A172 (cell line): ENCODE results near the gene CPNE8. TPM values are rescaled to one million over a fixed set of nuclear protein-coding genes. Genes with fewer than 3 reads are reported as not detected.

Experiments
- DNase-seq: peaks from one replicate; pipeline ENCODE4 v3.0.0-alpha.2; 2015; ENCODE audit warnings: low spot score
- total RNA-seq: library from RNA; depleted of rRNA; stranded (reverse); fragments of >200 nt; shearing (Covaris generic); gene quantifications from 2 replicates; pipeline ENCODE4 v1.2.3, GENCODE V29; 2014

CPNE8 gene
- total RNA-seq, 1 experiment from 2014 or later, result 0.09 TPM

DNA sequence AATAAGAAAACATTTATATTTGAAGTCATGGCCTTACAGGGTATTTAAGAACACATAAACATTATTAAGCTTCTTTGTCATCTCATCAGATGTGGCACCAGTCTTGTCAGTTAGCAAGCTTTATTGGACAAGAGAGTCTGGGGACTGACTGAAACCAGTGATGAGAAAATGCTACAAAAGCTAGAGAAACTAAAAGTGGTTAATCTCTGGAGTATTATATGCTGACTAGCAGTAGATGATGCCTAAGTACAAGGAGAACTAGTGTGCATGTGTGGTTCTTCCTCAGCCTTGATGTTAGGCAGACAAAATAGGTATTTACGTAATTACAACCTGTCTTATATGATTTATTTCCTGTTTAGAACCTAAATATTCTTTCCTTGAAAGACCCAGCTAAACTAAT lies 176.5 kb downstream of the CPNE8 start:
- DNase-seq, result no peak

DNA sequence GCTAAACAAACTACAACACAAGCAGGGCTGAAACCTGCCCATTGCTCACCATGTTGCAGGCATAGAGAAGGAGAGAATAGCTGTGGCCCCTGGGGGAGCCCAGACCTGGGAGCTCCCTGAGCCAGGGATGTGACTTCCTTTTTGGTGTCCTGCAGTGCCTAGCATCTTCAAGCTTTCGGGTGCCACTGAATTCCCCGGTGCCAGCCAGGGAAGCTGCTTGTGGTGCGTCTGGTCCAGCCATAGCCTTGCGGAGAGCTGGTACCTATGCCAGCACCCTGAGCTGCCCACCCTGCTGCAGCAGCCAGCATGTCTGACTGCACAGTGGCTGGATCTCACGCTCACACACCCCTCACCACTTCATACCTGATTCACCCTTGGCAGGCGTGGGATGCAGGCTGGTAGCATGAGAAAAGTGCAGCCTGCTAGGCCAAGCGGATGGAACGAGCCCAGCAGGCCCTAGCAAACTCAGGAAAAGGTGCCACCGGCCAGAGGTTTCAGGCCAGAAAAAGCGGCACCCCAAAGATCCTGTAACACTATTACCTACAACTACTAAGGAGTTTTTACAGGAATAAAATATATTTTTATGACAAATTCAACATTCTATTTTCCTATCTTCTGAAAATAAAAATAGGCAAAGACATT lies 183.7 kb downstream of the CPNE8 start:
- DNase-seq, result no peak

DNA sequence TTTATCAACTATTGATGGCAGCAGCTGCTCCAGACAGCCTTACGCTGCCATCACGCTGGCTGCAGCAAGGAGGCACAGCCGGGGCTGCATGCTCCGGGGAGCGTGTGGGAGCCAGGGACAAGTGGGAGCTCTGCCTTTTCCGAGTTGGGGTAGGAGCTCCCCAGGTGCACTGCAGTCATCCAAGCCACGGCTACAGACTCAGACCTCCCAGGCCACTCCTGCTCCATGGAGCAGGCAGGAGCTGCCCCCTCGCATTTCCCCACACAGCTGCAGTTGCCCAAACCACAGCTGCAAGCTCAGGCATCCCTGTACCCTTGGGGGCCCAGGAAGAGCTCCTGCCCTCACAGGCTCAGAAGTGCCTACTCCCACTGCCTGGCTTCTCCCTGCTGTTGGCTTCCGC lies 184.7 kb downstream of the CPNE8 start:
- DNase-seq, result no peak

DNA sequence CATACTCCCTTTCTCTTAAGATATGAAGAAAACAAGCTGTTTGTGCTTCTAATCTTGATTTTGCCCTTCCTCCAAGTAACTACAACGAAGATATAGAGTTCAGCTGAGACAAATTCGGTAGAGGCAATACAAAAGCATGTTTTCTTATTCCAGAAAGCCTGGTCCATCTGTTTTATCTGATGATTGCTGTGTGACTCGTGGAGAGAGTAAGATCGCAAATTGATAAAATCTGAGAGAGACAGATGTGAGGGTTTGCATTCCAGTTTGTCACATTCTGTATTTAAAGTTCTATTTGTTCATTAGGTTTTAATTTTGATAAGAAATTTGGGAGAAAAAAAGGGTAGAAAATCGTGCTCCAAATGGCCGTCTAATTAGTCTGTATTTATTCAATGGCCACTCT lies 192.1 kb downstream of the CPNE8 start:
- DNase-seq, result no peak

DNA sequence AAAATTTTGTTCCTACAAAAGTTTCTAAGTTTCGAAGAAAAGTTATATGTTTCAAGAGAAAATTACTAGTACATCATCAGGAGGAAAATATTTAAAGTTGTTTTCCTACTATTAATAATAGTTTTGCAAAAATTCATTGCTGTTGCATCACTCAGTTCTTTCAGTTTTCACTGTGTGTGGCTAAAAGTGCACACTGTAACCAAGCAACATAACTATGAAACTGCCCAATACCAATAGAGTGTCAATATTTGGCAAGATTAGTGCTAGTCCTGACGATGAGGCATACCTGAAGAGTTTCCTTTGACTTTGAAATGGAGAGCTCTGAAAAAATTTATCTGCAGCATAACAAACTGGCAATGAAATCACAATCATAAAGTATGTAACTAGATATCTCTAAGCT lies 194.3 kb downstream of the CPNE8 start:
- no peak for DNase-seq

DNA sequence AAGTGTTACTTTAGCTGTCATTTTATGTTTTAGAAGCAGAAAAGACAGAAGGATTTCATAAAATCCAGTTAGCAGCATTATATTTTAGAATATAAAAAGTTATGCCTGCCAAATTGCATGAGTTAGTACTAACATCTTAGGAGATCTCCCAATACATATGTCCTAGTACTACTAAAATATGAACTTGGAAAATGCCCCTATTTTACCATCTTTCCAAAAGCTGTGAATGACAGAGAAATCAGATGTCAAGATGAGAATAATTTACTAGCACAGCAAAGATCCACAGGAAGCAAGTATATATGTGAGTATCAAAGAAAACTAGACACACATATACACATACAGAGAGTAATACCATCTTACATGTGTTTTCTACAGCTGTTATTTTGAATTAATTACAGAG lies 196.9 kb downstream of the CPNE8 start:
- DNase-seq, result no peak

DNA sequence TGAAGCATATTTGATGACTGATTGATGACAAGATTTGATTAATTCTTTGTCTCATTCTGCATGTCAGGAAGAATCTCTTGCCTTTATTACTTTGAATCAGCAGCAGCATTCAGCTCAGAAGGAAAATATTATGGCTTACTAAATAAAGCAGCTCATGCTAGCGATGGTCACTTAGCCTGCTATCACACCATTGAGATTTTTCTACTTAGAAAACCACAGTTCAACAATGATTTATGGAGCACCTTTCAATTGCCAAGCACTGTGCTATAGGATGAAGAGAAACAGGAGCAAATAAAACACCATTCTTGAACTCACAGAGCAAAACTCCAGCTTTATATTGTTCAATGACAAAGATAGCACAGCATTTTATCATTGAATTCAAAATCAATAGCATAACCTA lies 197.7 kb downstream of the CPNE8 start:
- no peak for DNase-seq

DNA sequence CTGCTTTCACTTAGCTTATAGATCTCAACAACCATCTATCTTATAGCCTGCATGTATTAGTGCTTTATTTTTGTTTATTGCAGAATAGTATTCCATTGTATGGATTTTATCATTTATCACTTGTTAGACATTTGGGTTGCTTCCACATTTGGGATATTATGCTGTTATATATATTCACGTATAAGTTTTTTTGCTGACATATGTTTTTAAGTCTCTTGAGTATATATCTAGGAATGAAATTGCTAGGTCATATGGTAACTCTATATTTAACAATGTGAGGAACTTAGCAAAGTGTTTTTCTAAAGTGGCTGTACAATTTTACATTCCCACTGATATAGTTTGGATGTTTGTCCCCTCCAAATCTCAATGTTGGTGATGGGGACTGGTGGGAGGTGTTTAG lies 208.1 kb downstream of the CPNE8 start:
- no peak for DNase-seq

DNA sequence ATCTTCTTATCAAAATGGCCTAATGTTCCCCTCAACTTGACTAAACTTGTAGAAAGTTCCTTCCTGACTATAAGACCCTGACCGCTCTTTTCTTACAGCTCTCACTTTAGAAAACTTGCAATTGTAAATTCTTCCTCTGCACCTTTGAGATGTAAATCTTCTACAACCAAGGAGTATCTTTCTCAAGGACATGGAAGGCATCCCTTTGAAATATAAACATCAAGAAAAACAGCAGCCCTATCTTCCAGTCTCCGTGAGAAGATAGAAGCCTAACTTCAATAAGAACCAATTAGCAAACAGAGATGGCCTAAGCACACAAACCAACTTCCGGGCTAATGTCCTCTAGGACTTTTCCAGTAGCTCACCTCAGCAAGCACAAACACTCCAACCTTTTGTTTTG lies 210.3 kb downstream of the CPNE8 start:
- no peak for DNase-seq

DNA sequence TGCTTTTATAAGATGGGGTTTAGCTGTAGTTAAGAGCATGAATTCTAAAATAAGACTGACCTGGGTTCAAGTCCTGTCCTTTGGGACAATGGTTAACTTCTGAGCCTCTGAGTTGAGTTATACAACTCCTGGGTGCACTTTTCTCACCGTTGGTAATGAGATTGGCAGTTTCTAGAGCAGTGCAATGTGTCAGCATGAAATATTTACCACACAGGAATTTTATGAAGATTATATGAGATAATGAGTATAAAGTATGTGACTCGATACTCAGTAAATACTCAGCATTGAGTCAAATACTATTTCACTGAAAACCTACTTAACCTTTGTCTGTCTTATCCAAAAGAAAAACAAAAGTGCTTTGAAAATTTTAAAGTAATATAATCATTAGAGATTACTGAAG lies 214.2 kb downstream of the CPNE8 start:
- no peak for DNase-seq

DNA sequence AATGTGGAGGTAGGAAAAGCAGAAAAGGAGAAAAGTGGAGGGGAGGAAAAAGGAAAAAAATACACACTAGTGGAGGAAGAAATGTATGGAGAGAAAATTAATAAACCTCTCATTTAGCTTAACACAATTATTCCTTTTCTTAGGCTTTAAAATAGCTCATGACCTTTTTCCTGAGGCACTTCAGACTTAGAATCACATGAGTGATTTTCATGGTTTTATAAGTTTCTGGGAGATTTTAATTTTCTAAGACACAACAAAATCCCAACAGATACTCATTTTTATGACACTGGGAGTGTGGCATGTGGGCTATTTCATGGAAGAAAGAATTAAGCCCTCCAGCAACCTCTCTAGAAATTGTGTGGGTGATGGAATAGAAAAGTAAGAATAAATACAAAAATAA lies 214.7 kb downstream of the CPNE8 start:
- no peak for DNase-seq

DNA sequence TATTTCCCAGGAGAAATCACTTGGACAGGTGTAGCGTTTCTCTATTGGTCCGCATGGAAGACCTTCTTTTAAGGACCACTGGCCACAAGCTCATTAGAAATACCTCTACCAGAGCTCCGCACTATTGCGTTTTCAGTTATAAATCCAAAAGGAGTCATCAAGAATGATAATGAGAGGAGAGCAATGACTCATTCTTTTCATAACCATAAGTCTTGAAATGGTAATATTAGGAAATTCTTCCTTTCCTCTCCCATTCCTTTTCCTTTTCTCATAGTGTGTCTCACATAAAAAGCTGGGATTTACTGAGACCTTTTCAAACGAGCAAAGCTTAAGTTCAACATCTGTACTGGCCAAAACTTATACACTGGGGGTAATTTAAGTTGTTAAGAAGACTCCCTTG lies 215.7 kb downstream of the CPNE8 start:
- DNase-seq, result no peak

DNA sequence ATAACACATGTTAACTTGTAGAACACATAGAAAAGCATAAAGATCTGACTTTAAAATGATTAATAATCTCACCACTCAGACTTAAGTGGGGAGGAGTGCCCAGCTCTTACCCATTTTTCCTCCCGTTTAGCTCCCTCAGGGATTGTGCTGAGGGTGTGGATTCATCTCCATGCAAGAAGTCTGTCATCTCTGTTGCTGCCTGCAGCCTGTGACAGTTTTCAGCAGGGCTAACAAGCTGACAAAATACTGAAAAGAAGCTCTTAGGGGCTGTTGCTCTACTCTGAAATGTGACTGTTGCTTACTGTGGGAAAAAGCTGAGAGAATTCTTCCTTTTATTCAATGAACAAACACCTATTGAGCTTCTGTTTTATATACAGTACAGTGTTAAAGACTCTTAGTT lies 216.2 kb downstream of the CPNE8 start:
- no peak for DNase-seq

DNA sequence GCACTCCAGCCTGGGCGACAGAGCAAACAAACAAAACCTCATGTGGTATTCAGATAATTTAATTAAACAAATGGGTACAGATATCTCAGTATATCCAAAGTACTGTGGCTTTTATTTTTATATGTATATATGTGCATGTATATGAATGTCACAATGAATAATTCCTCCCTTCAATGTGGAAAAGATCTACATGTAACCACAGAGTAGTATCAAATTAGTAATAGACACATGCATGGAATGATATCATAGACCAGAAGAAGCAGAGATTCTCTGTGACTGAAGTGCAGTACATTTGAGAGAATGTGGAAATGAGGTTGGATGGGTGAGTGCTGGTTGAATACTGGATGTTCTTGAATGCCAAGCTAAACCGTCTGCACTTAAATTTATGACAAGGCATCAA lies 222.9 kb downstream of the CPNE8 start:
- DNase-seq, result no peak

DNA sequence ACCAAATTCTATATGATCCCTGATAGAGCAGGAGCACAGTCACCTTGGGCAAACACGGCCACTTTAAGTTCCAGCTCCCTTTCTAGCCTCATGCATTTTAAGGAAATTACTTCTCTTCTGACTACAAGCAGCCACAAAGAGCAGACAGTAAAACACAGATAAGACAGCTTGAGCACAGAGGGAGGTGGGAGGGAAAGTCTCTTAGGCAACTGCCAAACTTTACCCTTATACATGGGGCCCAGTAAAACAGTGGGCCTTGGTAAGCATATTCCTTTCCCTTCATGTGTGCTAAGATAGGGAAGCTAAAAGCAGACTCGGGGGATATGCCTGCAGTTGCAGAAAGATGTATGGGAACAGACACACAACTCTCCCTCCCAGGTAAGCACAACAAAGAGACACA lies 235.9 kb downstream of the CPNE8 start:
- DNase-seq, result no peak

DNA sequence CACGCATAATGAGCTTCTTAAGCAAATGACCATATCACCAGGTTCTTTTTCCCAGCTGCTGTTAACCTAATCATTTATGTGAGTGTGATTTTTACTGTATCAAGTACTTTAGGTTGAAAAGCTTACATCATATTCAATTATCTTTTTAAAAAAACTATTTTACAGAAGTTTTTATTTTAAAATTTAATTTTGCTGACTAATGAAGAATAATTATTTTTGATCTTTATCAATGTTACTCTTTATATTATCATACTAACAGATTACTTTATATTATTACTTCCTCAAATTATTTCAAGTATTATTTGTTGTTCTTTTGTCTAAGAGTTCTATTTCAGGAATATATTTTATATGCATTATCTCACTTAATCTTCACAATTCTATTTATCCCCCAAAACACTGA lies 236.3 kb downstream of the CPNE8 start:
- no peak for DNase-seq

DNA sequence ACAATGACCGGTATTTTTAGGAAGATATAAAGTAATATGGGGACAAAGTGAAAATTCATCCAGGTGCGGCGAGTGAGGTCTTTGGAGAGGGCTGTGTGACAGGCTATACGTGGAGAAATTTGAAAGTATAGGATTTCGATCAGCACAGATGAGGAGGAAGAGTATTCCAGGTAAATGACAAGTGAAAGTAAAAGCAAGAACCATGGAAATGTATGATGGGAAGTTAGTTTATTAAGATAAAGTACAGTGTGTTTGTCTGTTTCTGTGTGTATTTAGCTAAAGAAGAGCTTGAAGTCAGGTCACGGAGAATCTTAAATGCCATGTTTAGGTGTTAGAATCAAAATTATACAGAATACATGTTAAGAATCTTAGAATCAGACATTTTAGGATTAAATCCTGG lies 239.0 kb downstream of the CPNE8 start:
- no peak for DNase-seq

DNA sequence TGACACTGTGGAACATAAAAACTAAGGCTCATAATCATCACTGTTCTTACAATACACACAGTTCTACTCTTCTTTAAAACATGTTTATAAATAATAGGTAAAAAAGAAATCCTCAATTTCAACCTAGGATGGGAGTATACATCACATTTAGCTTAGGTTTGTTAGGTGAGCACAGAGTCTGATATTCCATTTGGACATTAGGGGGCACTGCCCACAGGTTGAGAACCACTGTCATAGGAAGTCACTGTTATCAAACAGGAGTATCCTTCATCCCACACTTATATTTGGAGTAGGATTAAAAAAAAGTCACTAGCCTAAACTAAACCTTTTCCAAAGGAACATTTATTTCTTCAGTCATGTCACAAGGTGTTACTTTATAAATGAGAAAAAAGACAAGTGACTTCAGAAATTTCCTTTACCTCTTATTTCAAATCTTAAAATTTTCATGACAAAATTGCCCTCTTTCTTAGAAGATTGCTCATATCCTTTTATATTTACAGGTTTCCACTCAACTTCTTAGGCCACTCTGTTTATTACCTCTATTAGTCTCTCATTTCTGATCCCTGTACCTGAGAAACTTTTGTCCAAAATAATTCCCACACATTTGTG lies 240.6 kb downstream of the CPNE8 start:
- DNase-seq, result peak; percentile 18

DNA sequence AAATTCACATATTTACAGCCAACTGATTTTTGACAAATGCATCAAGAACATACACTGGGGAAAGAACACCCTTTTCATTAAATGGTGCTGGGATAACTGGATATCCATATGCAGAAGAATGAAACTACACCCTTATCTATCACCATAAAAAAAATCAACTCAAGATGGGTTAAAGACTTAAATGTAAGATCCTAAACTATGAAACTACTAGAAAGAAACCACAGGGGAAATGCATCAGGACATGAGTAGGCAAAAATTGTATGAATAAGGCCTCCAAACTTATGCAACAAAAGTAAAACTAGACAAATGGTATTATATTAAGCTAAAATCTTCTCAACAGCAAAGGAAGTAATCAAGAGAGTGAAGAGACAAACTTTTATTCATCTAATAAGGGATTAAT lies 242.6 kb downstream of the CPNE8 start:
- DNase-seq, result no peak

DNA sequence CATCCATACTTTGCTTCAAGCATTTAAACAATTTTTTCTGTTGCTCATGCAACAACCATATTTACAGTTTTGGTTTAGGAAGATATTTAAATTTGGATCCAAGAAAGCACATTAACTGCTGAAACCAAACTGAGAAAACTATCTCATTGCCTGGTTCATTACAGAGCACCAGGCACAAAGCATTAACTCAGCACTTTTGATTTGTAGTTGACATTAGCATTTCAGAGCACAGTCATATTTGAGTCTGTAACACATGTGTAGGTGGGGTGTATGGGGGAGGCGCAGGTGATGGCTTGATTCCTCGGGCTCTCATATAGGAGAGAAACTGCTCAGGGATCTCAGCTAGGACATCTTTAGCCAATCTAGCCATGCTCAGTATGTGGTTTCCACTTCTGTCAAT lies 251.7 kb downstream of the CPNE8 start:
- DNase-seq, result no peak

DNA sequence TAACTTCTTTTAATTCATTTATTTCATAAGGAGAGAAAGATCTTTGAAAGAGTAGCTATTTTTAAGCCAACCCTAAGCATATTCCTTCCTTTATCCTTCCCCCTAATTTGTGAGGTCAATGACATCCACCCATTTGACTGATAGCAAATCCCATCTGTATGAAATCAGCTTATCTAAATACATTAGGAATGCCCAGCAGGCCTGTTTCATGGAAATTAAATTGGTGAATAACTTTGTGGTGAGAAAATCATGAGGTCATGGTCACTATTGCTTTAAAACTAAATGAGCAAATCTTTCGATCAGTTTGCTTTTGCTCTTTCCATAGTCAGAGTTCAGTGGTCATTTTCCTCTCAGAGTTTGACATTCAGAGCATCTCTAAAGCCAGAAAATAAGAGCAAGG lies 256.6 kb downstream of the CPNE8 start:
- no peak for DNase-seq

DNA sequence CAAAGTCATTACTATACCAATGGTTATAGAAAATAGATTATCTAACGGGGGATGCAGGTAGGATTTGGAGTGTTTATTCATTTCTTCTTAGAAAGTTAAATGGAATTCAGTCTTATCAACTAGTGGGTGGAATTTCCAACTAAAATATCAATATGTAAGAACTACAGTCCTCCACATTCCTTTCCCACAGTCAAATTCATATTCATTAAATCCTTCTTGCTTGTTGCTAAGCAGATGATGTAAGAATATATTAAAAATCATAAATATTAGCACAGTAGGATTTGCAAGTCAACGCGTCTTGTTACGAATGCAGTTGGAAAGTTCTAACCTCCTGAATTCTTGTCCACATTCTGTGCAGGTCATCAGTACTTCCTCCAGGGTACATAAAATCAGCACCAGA lies 259.2 kb downstream of the CPNE8 start:
- DNase-seq, result no peak

DNA sequence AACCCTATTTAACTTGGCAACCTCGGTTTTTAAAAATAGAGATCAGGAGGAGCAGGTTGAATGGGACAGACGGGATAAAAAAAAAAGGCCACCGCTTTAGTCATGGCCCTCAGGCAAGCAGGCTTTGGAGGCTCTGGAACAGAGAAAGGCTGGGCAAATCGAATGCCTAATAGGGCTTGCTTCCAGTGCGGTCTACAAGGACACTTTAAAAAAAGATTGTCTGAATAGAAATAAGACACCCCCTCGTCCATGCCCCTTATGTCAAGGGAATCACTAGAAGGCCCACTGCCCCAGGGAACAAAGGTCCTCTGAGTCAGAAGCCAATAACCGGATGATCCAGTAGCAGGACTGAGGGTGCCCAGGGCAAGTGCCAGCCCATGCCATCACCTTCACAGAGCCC lies 265.8 kb downstream of the CPNE8 start:
- no peak for DNase-seq

DNA sequence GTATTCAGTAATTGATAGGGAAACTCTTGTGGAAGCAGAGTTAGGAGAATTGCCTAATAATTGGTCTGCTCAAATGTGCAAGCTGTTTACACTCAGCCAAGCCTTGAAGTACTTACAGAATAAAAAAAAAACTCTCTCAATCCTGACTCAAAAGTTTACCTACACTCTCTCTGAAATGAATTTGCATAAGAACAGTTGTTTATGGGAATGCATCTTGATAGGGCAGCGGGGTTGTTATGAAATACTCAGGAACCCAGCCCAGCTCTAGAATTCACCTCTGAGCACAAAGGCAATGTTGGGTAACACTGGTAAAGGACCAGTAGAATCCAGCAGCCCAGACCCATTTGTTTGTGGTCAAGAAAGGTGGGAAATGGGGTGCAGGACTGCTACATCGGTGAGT lies 267.0 kb downstream of the CPNE8 start:
- DNase-seq, result no peak
